HG03521 (cell line): ENCODE data around the gene FAM47A.

ENCODE experiments used
- ATAC-seq: cut with Tn5 transposase; IDR thresholded peaks from one replicate; pipeline ENCODE4 v1.9.1; 2021; ENCODE audit warnings: mild to moderate bottlenecking, moderate library complexity; ENCODE audit not compliant: unreplicated experiment

FAM47A gene

DNA sequence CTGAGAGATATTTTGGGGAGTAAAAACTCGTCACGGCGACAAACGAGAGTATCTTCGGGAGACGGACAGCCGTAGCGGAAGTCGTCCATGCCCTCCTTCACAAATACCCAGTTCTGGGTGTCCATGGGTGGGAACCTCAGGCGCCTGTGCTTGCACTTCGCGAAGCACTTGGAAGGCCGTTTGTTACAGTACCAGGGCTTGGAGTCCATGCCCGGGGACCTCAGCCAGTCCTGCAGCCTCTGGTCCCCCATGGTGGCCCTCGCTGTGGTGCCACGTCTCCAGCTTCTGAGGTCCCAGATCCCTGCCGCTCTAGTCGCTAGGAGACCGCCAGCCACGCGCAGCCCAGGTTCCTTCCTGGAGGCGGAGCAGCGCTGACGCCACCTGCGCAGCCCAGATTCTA is at the start of gene FAM47A:
Gene FAM47A (minus strand): TSS at position 287 of the 400 bp plus-strand sequence. CDS start 36 bp downstream, at position 251.
- no peak for ATAC-seq

DNA sequence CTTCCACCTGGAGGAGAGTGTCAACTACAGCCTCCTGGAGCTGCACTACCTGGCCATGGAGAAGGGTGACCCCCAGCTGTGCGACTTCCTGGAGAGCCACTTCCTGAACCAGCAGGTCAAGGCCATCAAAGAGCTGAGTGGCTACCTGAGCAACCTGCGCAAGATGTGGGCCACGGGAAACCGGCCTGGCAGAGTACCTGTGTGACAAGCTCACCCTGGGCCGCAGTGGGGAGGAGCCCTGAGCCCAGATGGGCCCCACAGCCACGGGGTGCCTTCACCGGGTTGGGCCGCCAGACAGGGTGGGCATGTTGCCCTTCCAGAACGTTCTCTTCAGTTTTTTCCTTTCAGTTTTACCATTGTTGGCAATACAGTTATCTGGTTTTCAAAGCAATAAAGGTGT is 15.2 kb upstream of the FAM47A start:
- ATAC-seq, result no peak

DNA sequence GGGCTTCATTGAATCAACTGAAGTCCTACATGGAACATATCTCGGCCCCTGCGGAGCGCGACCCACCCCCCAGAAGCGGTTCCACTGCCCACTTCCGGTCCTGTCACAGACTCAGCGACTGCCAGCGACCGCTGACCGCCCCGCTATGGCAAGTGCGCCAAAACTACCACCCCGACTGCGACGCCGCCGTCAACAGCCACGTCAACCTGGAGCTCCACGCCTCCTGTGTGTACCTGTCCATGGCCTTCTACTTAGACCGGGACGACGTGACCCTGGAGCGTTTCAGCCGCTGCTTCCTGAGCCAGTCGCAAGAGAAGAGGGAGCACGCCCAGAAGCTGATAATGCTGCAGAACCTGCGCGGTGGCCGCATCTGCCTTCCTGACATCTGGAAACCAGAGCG is 14.8 kb upstream of the FAM47A start:
- no peak for ATAC-seq

DNA sequence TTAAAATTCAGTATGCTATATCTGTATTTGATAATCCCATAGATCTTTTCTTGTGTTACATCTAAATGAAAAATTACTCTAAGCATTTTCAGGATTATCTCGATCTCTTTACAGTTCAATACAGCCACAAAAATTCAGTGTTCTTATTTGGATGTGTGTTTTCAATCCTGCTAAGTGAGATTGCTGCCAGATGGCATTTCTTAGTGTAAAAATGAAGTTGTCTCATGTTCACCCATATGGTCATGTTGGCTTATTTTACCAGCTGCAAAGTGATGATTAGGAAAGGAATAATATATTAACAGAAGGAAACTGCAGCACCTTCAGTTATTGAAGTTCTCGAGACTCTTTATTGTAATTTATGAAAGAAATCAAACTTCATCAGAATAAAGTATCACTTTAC is 12.1 kb upstream of the FAM47A start:
- no peak for ATAC-seq

DNA sequence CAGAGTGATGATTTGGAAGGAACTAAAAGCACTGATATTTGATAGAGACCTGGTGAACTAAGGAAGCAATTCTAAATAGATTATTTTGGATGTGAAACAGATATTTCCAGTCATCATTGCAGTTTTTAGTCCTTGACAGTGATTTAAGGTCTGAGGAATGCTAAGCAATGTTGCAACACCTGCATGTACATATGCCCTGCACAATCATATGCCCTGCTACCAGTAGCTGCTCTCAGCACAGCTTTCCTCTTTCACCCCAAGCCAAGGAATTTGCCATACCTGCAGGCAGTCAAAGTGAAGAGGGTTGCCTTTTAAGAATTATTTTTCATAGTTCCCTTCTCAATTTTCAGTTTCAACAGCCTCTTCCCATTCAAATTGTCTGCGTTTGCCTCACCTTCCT is 8.7 kb upstream of the FAM47A start:
- no peak for ATAC-seq

DNA sequence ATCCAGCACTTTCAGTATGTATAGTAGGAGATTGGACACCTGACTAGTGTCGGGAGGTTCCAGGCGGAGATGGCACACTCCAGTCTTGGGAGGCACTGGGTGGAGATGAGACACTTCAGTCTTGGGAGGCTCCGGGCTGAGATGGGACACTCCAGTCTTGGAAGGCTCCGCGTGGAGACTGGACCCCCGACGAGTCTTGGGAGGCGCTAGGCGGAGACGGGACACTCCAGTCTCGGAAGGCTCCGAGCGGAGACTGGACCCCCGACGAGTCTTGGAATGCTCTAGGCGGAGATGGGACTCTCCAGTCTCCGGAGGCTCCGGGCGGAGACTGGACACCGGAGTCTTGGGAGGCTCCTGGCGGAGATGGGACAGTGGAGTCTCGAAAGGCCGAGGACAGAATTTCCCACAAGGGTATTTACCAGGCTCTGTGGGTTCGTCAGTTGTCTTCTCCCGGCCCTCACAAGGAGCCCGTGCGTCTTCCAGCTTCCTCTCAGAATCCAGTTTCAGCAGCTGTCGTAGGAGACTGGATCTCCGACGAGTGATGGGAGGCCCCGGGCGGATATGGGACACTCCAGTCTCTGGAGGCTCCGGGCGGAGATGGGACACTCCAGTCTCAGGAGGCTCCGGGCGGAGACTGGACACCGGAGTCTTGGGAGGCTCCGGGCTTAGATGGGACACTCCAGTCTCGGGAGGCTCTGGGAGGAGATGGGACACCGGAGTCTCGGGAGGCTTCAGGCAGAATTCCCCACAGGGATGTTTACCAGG is 952 bp downstream of the FAM47A start:
- no peak for ATAC-seq

DNA sequence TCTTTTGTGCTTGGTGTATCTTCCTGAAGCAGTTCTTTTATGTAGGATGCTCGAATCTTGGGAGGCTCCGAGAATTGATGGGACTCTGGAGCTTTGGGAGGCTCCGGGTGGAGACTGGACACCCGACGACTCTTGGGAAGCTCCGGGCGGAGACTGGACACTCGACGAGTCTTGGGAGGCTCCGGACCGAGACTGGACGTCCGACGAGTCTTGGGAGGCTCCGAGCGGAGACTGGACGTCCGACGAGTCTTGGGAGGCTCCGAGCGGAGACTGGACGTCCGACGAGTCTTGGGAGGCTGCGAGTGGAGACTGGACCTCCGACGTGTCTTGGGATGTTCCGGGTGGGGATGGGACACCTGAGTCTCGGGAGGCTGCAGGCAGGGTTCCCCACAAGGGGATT is 1.6 kb downstream of the FAM47A start:
- no peak for ATAC-seq

DNA sequence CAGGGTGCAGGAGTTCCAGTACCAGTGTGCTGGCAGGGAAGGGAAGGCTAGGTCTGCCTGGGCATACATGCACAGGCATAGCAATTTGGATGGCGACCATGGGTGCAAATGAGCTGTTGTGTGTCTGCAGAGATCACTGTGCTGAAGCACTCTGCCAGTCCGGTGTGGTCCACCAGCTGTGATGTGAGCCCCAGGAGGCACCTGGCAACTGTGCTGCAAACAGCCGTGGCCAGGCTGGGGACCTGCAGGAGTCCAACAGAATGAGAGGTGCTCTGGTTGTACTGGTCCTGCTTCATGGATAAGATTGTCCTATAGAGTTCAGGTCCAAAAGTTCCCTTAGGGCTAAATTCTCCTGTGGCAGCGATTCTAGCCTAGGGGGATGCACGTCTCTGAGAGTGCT is 6.1 kb downstream of the FAM47A start:
- no peak for ATAC-seq

DNA sequence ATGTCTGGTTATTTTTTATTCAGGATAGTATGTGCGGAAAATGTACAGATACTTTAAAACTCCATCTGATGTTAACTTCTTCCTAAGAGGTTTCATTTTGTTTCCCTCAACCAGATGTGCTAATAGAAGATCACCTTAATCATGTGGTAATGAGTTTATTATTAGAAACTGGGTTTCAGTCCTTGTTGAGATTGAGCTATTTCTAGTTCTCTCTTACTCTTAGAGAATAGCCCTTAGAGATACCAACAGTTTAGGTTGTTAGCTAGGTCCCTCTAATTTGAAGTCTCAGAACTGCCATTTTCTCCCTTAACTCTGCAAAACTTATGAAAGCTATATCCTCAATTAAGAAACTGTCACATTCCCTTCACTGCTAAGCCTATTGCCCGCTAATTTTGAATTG is 13.0 kb downstream of the FAM47A start:
- no peak for ATAC-seq

DNA sequence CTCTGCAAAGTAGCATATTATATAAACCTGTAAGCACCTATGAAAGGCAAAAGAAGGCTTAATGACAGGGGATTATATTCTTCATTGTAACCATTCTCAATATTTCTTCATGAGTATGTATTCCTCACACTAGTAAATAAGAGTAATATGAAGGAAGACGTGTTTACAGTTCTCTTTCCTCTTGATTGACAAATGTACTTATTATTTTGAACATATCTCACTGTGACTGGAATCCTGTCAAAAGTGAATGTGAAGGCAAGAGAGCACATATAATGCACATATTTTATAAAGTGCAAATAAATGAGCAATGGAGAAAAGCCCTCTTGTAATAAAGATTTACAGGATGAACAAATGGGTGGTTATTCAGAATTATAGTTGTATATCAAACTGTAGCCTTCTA is 19.7 kb downstream of the FAM47A start:
- ATAC-seq, result no peak
